Measurements from ENCODE around the gene ARMC6.

ARMC6 gene

GRCh38 chr19:19050104-19050503 is 16.7 kb downstream of the ARMC6 start:
- Histone ChIP-seq H3K4me3 (ENCODE audit: low read length) (no peak overlapping the region), H3K79me2 (ENCODE audit: control insufficient read depth, low read length) (no peaks in the 10 kb centered on the region), H3K27me3 (ENCODE audit: control insufficient read depth, low read length) (no peaks in the 10 kb centered on the region), H3K9me3 (ENCODE audit: control insufficient read depth, insufficient read depth, low read length) (no peaks in the 10 kb centered on the region), H3K9me2 (replicated peaks; ENCODE audit: control insufficient read depth, low read length) (no peaks in the 10 kb centered on the region), H3F3A (ENCODE audit: control insufficient read depth, insufficient read depth) (peaks cover 3% of the 10 kb centered on the region; the same call in 1 of the 2 replicates), H3K4me2 (ENCODE audit: low read length) (no peak overlapping the region), H3K4me1 (ENCODE audit: control insufficient read depth, low read length) (no peaks in the 10 kb centered on the region), H3K27ac (ENCODE audit: low read depth, low read length) (no peak overlapping the region), H4K20me1 (ENCODE audit: control insufficient read depth, insufficient read depth, low read depth, low read length) (0 out of 2 replicates have a peak, but pooled peaks cover 5% of the 10 kb centered on the region), H3K36me3 (ENCODE audit: control insufficient read depth, low read length) (peaks cover 66% of the 10 kb centered on the region)
- TF ChIP-seq EZH2phosphoT487 (IDR thresholded peaks at IDR 0.05; ENCODE audit: borderline replicate concordance, low read length), result no peak

- Histone ChIP-seq H4K20me1 (ENCODE audit: control insufficient read depth, insufficient read depth, low read depth, low read length) (0 out of 2 replicates have a peak, but pooled peaks cover 8% of the 10 kb centered on the region), H3K4me1 (ENCODE audit: control insufficient read depth, low read length) (no peaks in the 10 kb centered on the region), H3K27me3 (ENCODE audit: control insufficient read depth, low read length) (no peaks in the 10 kb centered on the region), H3K4me2 (ENCODE audit: low read length) (no peak overlapping the region), H3K4me3 (ENCODE audit: low read length) (no peak overlapping the region), H3K27ac (ENCODE audit: low read depth, low read length) (no peak overlapping the region), H3K36me3 (ENCODE audit: control insufficient read depth, low read length) (peaks cover 70% of the 10 kb centered on the region), H3K79me2 (ENCODE audit: control insufficient read depth, low read length) (no peaks in the 10 kb centered on the region), H3K9me2 (replicated peaks; ENCODE audit: control insufficient read depth, low read length) (no peaks in the 10 kb centered on the region), H3F3A (ENCODE audit: control insufficient read depth, insufficient read depth) (peaks cover 3% of the 10 kb centered on the region; the same call in 1 of the 2 replicates), H3K9me3 (ENCODE audit: control insufficient read depth, insufficient read depth, low read length) (no peaks in the 10 kb centered on the region)
- TF ChIP-seq CTCF (IDR thresholded peaks at IDR 0.05; ENCODE audit: low read depth, low read length, poor library complexity, severe bottlenecking) (no peak), EZH2phosphoT487 (IDR thresholded peaks at IDR 0.05; ENCODE audit: borderline replicate concordance, low read length) (no peak)
These were observed 17.3 kb downstream of the ARMC6 start for GRCh38 chr19:19050731-19051130.

- Histone ChIP-seq H3K4me1 (ENCODE audit: control insufficient read depth, low read length) (no peaks in the 10 kb centered on the region), H3F3A (ENCODE audit: control insufficient read depth, insufficient read depth) (peaks cover 3% of the 10 kb centered on the region; the same call in 1 of the 2 replicates), H3K27ac (ENCODE audit: low read depth, low read length) (no peak overlapping the region), H3K27me3 (ENCODE audit: control insufficient read depth, low read length) (no peaks in the 10 kb centered on the region), H4K20me1 (ENCODE audit: control insufficient read depth, insufficient read depth, low read depth, low read length) (0 out of 2 replicates have a peak, but pooled peaks cover 8% of the 10 kb centered on the region), H3K4me2 (ENCODE audit: low read length) (no peak overlapping the region), H3K4me3 (ENCODE audit: low read length) (no peak overlapping the region), H3K9me3 (ENCODE audit: control insufficient read depth, insufficient read depth, low read length) (no peaks in the 10 kb centered on the region), H3K79me2 (ENCODE audit: control insufficient read depth, low read length) (no peaks in the 10 kb centered on the region), H3K36me3 (ENCODE audit: control insufficient read depth, low read length) (peaks cover 75% of the 10 kb centered on the region), H3K9me2 (replicated peaks; ENCODE audit: control insufficient read depth, low read length) (no peaks in the 10 kb centered on the region)
- TF ChIP-seq CTCF (IDR thresholded peaks at IDR 0.05; ENCODE audit: low read depth, low read length, poor library complexity, severe bottlenecking) (no peak), EZH2phosphoT487 (IDR thresholded peaks at IDR 0.05; ENCODE audit: borderline replicate concordance, low read length) (no peak)
These were observed 18.2 kb downstream of the ARMC6 start for GRCh38 chr19:19051478-19052213.

GRCh38 chr19:19052921-19053320 is 19.5 kb downstream of the ARMC6 start:
- H3F3A ChIP-seq (ENCODE audit: control insufficient read depth, insufficient read depth), result no peaks in the 10 kb centered on the region
- H3K36me3 ChIP-seq (ENCODE audit: control insufficient read depth, low read length), result peaks cover 79% of the 10 kb centered on the region
- H3K79me2 ChIP-seq (ENCODE audit: control insufficient read depth, low read length), result no peaks in the 10 kb centered on the region

More at GRCh38 chr19:19052921-19053320, 19.5 kb downstream of the ARMC6 start:
- Histone ChIP-seq H3K4me3 (ENCODE audit: low read length) (no peak overlapping the region), H3K4me1 (ENCODE audit: control insufficient read depth, low read length) (no peaks in the 10 kb centered on the region), H3K27ac (ENCODE audit: low read depth, low read length) (no peak overlapping the region), H4K20me1 (ENCODE audit: control insufficient read depth, insufficient read depth, low read depth, low read length) (0 out of 2 replicates have a peak, but pooled peaks cover 8% of the 10 kb centered on the region), H3K27me3 (ENCODE audit: control insufficient read depth, low read length) (no peaks in the 10 kb centered on the region), H3K9me3 (ENCODE audit: control insufficient read depth, insufficient read depth, low read length) (no peaks in the 10 kb centered on the region), H3K9me2 (replicated peaks; ENCODE audit: control insufficient read depth, low read length) (no peaks in the 10 kb centered on the region), H3K4me2 (ENCODE audit: low read length) (no peak overlapping the region)
- no peak for TF ChIP-seq EZH2phosphoT487 (IDR thresholded peaks at IDR 0.05; ENCODE audit: borderline replicate concordance, low read length)

Measured in DOHH2 (cell line).